Small intestine (tissue), 7 donors: ENCODE data around the gene PCSK5. TPM values are rescaled to one million over a fixed set of nuclear protein-coding genes. Genes with fewer than 3 reads are reported as not detected.

ENCODE experiments used
- DNase-seq, 2 donors: peaks; one replicate each; pipeline versions ENCODE4 v3.0.0 to v3.0.0-alpha.2; 2013
- FAIRE-seq: peaks from 2 replicates; lab custom pipeline; 2012; peaks lifted over from hg19 to GRCh38; lab: Jason Lieb, UNC
- H3K27ac ChIP-seq, 3 donors: one replicate each; pipeline ENCODE4 v1.5.1; 2013; ENCODE audit warnings: low read length in 2 of 3, mild to moderate bottlenecking in 2 of 3, control low read depth in 1 of 3, inconsistent platforms in 1 of 3, low read depth in 1 of 3, moderate library complexity in 1 of 3
- H3K27me3 ChIP-seq, 3 donors: one replicate each; pipeline ENCODE4 v1.6.1; 2013; ENCODE audit warnings: low read length in 3 of 3, inconsistent platforms in 1 of 3; ENCODE audit not compliant: control insufficient read depth in 3 of 3, insufficient read depth in 3 of 3
- H3K36me3 ChIP-seq, 3 donors: one replicate each; pipeline ENCODE4 v1.6.1; 2013; ENCODE audit warnings: low read length in 3 of 3, inconsistent platforms in 1 of 3, low read depth in 1 of 3, mild to moderate bottlenecking in 1 of 3, moderate library complexity in 1 of 3; ENCODE audit not compliant: control insufficient read depth in 3 of 3, insufficient read depth in 2 of 3
- H3K4me1 ChIP-seq, 3 donors: one replicate each; pipeline ENCODE4 v1.6.1; 2013; ENCODE audit warnings: low read length in 2 of 3, inconsistent platforms in 1 of 3, low read depth in 1 of 3, mild to moderate bottlenecking in 1 of 3, moderate library complexity in 1 of 3; ENCODE audit not compliant: control insufficient read depth in 3 of 3, insufficient read depth in 2 of 3
- H3K4me3 ChIP-seq, 3 donors: one replicate each; pipeline ENCODE4 v1.5.1; 2013; ENCODE audit warnings: low read length in 3 of 3, control low read depth in 1 of 3, inconsistent platforms in 1 of 3, low read depth in 1 of 3, mild to moderate bottlenecking in 1 of 3, moderate library complexity in 1 of 3
- H3K9me3 ChIP-seq, 2 donors: one replicate each; pipeline ENCODE4 v1.6.1; 2013; ENCODE audit warnings: low read depth in 1 of 2, low read length in 1 of 2; ENCODE audit not compliant: control insufficient read depth in 2 of 2, insufficient read depth in 1 of 2
- WGBS, 3 donors: extraction: QIAGEN DNeasy Blood & Tissue Kit; methylation state at CpG; one replicate each; pipeline ENCODE4 v1.1.7; 2013; 5-methylcytosine and 5-hydroxymethylcytosine counted together
- polyA plus RNA-seq, 4 donors: library from polyadenylated mRNA; stranded (reverse) in 3 of 4; unstranded in 1 of 4; fragments of 200-250 nt in 3 of 4; fragments of 120-200 nt in 1 of 4; gene quantifications; one replicate each; pipeline versions ENCODE4 v1.2.1 to v1.2.3, GENCODE V29; 2013
- donor health status: healthy with polysubstance abuse.
- donor health status: control.
- donor health status: control.
- donor health status: Bipolar disorder and iron deficiency.
- donor health status: healthy.

PCSK5 gene
- polyA plus RNA-seq, 4 donors = 10.3 to 92.3 (median 16.6) TPM

GRCh38 chr9:76223749-76224340 is 333.4 kb downstream of the PCSK5 start:
- 62 to 86% (median 77%) methylated on average over 3 of the region's 3 CpGs for WGBS, 3 donors
- Histone ChIP-seq H3K36me3 (peaks cover 0 to 19% (median 10%) of the 10 kb centered on the region in 3 donors), H3K27me3 (no peaks in the 10 kb centered on the region), H3K9me3 (no peaks in the 10 kb centered on the region), H3K4me3 (no peak overlapping the region), H3K27ac (no peak overlapping the region), H3K4me1 (no peaks in the 10 kb centered on the region)
- no peak for FAIRE-seq
- no peak for DNase-seq

GRCh38 chr9:76227156-76227555 is 336.7 kb downstream of the PCSK5 start:
- H3K9me3 ChIP-seq = no peaks in the 10 kb centered on the region
- FAIRE-seq = no peak
- 77 to 94% (median 89%) methylated on average over 2 of the region's 2 CpGs for WGBS, 3 donors
- H3K27me3 ChIP-seq = no peaks in the 10 kb centered on the region
- DNase-seq = no peak
- H3K27ac ChIP-seq = no peak overlapping the region
- H3K4me3 ChIP-seq = no peak overlapping the region
- peaks cover 0 to 29% (median 14%) of the 10 kb centered on the region in 3 donors for H3K36me3 ChIP-seq
- H3K4me1 ChIP-seq = no peaks in the 10 kb centered on the region

DNA sequence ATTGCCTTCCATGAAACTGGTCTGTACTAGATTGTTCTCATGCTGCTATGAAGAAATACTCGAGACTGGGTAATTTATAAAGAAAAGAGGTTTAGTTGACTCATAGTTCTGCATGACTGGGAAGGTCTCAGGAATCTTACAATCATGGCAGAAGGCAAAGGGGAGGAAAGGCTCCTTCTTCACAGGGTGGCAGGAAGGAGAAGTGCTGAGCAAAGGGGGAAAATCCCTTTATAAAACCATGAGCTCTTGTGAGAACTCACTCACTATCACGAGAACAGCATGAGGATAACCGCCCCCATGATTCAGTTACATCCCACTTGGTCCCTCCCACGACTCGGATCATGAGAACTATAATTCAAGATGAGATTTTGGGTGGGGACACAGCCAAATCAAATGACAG is 340.5 kb downstream of the PCSK5 start:
- 81 to 84% (median 81%) methylated on average over 5 of the region's 5 CpGs for WGBS, 3 donors
- FAIRE-seq (no peak), DNase-seq (no peak)
- H3K36me3 ChIP-seq = peaks cover 0 to 45% (median 22%) of the 10 kb centered on the region in 3 donors
- no peak overlapping the region for H3K4me3 ChIP-seq
- no peak overlapping the region for H3K27ac ChIP-seq
- no peaks in the 10 kb centered on the region for H3K4me1 ChIP-seq
- H3K9me3 ChIP-seq = no peaks in the 10 kb centered on the region
- no peaks in the 10 kb centered on the region for H3K27me3 ChIP-seq

GRCh38 chr9:76232861-76233489 is 342.5 kb downstream of the PCSK5 start:
- DNase-seq (no peak), FAIRE-seq (no peak)
- 80 to 92% (median 85%) methylated on average over 7 of the region's 7 CpGs for WGBS, 3 donors
- Histone ChIP-seq H3K4me1 (no peaks in the 10 kb centered on the region), H3K36me3 (peaks cover 0 to 35% (median 19%) of the 10 kb centered on the region in 3 donors), H3K27me3 (no peaks in the 10 kb centered on the region), H3K27ac (no peak overlapping the region), H3K9me3 (no peaks in the 10 kb centered on the region), H3K4me3 (no peak overlapping the region)

DNA sequence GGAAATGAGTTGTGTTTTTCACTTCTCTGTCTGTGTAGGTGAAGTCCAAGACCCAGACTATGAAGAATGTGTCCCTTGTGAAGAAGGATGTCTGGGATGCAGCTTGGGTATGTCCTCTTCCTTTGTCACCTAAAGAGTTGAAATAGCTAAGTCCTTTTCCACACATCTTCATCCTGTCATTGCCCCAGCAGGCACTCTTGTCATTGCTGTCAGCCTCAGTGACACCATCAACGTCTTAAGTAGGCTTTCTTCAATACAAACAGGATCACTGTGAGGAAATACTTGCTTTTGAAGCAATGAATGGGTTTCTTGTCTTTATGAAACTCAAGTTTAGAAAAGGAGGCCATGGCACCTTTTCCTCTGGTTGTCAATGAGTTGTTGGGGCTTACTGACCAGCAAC is 350.1 kb downstream of the PCSK5 start:
- H3K4me1 ChIP-seq = no peaks in the 10 kb centered on the region
- no peak overlapping the region for H3K4me3 ChIP-seq
- H3K36me3 ChIP-seq = peaks cover 0 to 19% (median 10%) of the 10 kb centered on the region in 3 donors
- no peak for FAIRE-seq
- no peaks in the 10 kb centered on the region for H3K9me3 ChIP-seq
- no peaks in the 10 kb centered on the region for H3K27me3 ChIP-seq
- no peak overlapping the region for H3K27ac ChIP-seq
- WGBS, 3 donors = 57 to 93% (median 77%) methylated on average over 1 of the region's 1 CpG
- DNase-seq = no peak

GRCh38 chr9:76245518-76245917 is 355.0 kb downstream of the PCSK5 start:
- H3K27ac ChIP-seq = no peak overlapping the region
- H3K9me3 ChIP-seq = no peaks in the 10 kb centered on the region
- H3K36me3 ChIP-seq = peaks cover 0 to 29% (median 8%) of the 10 kb centered on the region in 3 donors
- 92 to 96% (median 92%) methylated on average over 1 of the region's 1 CpG for WGBS, 3 donors
- FAIRE-seq (no peak), DNase-seq (no peak)
- no peaks in the 10 kb centered on the region for H3K27me3 ChIP-seq
- no peak overlapping the region for H3K4me3 ChIP-seq
- H3K4me1 ChIP-seq = no peaks in the 10 kb centered on the region

DNA sequence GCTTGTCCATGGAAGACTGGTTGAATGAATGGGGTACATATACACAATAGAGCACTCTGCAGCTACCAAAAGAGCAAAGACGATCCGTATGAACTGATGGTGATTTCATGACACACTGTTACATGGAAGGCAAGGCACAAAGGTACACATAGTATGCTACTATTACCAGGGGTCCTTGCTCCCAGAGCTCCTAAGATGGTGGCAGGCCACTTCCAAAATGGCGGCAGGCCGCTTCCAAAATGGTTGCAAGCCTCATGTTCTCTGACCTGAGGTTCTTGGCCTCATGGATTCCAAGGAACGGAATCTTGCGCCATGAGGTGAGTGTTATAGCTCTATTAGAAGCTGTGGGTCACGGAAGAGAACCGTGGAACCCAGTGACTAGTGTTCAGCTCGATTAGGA is 356.2 kb downstream of the PCSK5 start:
- Histone ChIP-seq H3K36me3 (peaks cover 0 to 26% (median 9%) of the 10 kb centered on the region in 3 donors), H3K27me3 (no peaks in the 10 kb centered on the region), H3K4me3 (no peak overlapping the region), H3K27ac (no peak overlapping the region), H3K4me1 (no peaks in the 10 kb centered on the region), H3K9me3 (no peaks in the 10 kb centered on the region)
- FAIRE-seq (no peak), DNase-seq (no peak)
- 94 to 98% (median 97%) methylated on average over 9 of the region's 9 CpGs for WGBS, 3 donors

GRCh38 chr9:76247426-76247825 is 357.0 kb downstream of the PCSK5 start:
- FAIRE-seq = no peak

More at GRCh38 chr9:76247426-76247825, 357.0 kb downstream of the PCSK5 start:
- no peaks in the 10 kb centered on the region for H3K4me1 ChIP-seq
- no peak for DNase-seq
- H3K27me3 ChIP-seq = no peaks in the 10 kb centered on the region
- H3K4me3 ChIP-seq = no peak overlapping the region
- no peaks in the 10 kb centered on the region for H3K9me3 ChIP-seq
- no peak overlapping the region for H3K27ac ChIP-seq
- WGBS, 3 donors = 90 to 100% (median 98%) methylated on average over 2 of the region's 2 CpGs
- peaks cover 0 to 26% (median 9%) of the 10 kb centered on the region in 3 donors for H3K36me3 ChIP-seq
